Measurements from ENCODE around the gene ZNF219. TPM values are rescaled to one million over a fixed set of nuclear protein-coding genes. Genes with fewer than 3 reads are reported as not detected.

The ZNF219 gene
- total and polyA plus RNA-seq, 10 donors, result 5.5 to 26.7 (median 12.1) TPM

GRCh38 chr14:21105095-21105494 lies 6.6 kb upstream of the ZNF219 start:
- Histone ChIP-seq H3K4me3 (peak overlapping the region in 2 of 8 donors; percentile 67 to 86), H3K9me3 (no peaks in the 10 kb centered on the region), H3K27ac (peak overlapping the region in 6 of 8 donors; percentile 95 to 98 (median 97)), H3K27me3 (replicated peaks in 1 of 7) (no peaks in the 10 kb centered on the region), H3K4me1 (peaks cover 24 to 48% (median 37%) of the 10 kb centered on the region in 6 donors), H3K36me3 (no peaks in the 10 kb centered on the region)
- intact Hi-C loops (cut with DNase I; ENCODE audit: low total_unique reads), result no loop called here
- DNase-seq, result no peak
- TF ChIP-seq, protein P1, sequence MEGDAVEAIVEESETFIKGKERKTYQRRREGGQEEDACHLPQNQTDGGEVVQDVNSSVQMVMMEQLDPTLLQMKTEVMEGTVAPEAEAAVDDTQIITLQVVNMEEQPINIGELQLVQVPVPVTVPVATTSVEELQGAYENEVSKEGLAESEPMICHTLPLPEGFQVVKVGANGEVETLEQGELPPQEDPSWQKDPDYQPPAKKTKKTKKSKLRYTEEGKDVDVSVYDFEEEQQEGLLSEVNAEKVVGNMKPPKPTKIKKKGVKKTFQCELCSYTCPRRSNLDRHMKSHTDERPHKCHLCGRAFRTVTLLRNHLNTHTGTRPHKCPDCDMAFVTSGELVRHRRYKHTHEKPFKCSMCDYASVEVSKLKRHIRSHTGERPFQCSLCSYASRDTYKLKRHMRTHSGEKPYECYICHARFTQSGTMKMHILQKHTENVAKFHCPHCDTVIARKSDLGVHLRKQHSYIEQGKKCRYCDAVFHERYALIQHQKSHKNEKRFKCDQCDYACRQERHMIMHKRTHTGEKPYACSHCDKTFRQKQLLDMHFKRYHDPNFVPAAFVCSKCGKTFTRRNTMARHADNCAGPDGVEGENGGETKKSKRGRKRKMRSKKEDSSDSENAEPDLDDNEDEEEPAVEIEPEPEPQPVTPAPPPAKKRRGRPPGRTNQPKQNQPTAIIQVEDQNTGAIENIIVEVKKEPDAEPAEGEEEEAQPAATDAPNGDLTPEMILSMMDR (IDR thresholded peaks at IDR 0.05 in 8 of 11, conservative IDR thresholded peaks at IDR 0.05 in 3 of 11), result no peak
- TF ChIP-seq POLR2A (IDR thresholded peaks at IDR 0.05) (no peak), POLR2AphosphoS5 (IDR thresholded peaks at IDR 0.05) (no peak)
- WGBS, 5 donors, result 78 to 84% (median 81%) methylated on average over 8 of the region's 8 CpGs

DNA sequence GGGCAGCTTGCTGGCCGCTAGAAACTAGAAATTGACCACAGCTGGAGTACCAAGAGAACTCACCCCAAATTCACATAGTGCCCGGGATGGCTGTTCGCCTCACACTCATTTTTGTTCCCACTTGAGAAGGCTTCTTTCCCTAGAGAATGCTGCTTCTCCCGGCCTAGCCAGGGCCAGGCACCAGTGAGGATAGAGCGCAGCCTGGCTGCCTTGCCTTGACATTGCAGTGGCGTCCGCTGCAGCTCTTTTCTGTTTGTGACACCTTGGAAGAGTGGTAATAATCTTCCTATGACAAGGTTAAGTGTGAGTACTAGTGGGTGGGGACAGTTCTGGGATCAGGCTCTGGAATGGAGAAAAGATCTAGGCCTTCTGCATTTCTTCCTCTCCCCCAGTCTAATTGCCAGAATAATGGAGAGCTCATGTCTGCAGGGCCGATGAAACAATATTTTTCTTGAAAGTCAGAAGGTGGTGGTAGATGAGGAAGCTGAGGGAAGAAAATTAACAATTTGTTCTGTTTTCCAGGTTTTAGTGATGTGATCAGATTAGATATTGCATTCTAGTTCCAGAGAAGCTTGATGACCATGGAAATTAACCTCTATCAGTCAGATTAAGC lies 6.1 kb upstream of the ZNF219 start:
- no peak for TF ChIP-seq POLR2A (IDR thresholded peaks at IDR 0.05)
- TF ChIP-seq, protein P1 (IDR thresholded peaks at IDR 0.05 in 8 of 11, conservative IDR thresholded peaks at IDR 0.05 in 3 of 11), result peak; percentile 88 to 96 (median 92)
- Histone ChIP-seq H3K9me3 (no peaks in the 10 kb centered on the region), H3K27ac (peak overlapping the region; percentile 94 to 100 (median 97)), H3K4me1 (peaks cover 25 to 52% (median 39%) of the 10 kb centered on the region in 6 donors), H3K36me3 (no peaks in the 10 kb centered on the region), H3K4me3 (peak overlapping the region; percentile 58 to 86 (median 70)), H3K27me3 (replicated peaks in 1 of 7) (no peaks in the 10 kb centered on the region)
- peak; percentile 93 for DNase-seq
- WGBS, 5 donors, result 7 to 8% (median 7%) methylated on average over 8 of the region's 8 CpGs
- intact Hi-C loops (cut with DNase I; ENCODE audit: low total_unique reads), result no loop called here

DNA sequence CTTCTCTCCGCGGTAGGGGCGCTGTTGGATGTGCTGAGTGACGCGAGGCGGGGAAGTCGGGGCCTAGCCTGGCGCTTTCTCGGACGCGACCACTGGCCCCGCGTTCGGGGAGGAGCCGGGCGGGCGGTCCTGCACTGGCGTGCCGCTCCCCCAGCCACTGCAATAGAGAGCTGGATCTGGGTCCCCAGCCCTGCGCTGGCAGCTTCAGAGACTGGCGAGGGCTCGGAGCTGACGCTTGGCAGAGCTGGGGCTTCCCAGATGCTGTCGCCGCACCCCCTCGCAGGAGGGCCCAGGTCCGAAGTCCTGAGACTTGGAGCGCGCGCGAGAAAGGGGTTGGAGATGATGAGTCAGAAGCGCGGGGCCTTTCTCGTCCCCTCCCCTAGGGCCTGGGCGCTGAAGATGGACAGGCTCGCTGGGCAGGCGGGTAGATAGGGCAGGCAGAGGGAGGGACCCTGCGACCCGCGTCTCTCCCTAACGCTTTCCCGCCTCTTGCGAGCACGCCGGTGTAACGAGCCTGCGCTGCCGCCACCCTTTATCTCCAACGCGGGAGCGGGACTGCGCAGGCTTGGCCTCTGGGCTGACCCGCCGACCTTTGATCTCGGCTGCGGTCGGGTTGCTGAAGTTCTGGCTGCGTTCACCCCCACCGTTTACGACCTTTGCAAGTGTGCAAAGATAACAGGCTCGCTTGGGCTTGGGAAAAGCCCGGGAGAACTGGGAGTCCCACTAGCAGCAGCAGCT lies 5.4 kb upstream of the ZNF219 start:
- H3K9me3 ChIP-seq, result no peaks in the 10 kb centered on the region
- TF ChIP-seq POLR2AphosphoS5 (IDR thresholded peaks at IDR 0.05) (peak; percentile 96 to 98 (median 96)), POLR2A (IDR thresholded peaks at IDR 0.05) (peak; percentile 36 to 59 (median 40))
- TF ChIP-seq, protein P1 (IDR thresholded peaks at IDR 0.05 in 8 of 11, conservative IDR thresholded peaks at IDR 0.05 in 3 of 11), result peak; percentile 83 to 95 (median 92)
- H3K27me3 ChIP-seq (replicated peaks in 1 of 7), result peaks cover 0 to 6% (median 0%) of the 10 kb centered on the region in 7 donors
- H3K36me3 ChIP-seq, result no peaks in the 10 kb centered on the region
- peak overlapping the region; percentile 58 to 86 (median 70) for H3K4me3 ChIP-seq
- H3K4me1 ChIP-seq, result peaks cover 31 to 59% (median 46%) of the 10 kb centered on the region in 6 donors
- peak; percentile 99 for DNase-seq
- H3K27ac ChIP-seq, result peak overlapping the region; percentile 94 to 100 (median 97)
- intact Hi-C loops (cut with DNase I; ENCODE audit: low total_unique reads), result no loop called here
- WGBS, 5 donors, result 0% methylated on average over 22 to 62 of the region's 62 CpGs

DNA sequence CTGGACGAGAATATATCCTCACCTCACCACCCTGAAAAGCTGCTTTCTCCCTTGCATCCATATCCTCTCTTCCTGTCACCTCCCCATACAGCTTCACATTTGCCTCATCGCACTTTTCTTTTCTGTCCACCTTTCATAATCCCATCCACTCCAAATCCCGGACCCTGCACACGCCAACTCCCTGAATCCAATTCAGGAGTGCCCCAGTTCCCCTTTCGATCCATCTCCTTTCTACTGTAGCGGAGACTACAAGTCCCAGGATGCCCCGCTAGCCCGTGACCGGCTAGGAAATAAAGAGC lies 4.9 kb upstream of the ZNF219 start:
- intact Hi-C loops (cut with DNase I; ENCODE audit: low total_unique reads), result no loop called here

More for the DNA sequence above, 4.9 kb upstream of the ZNF219 start:
- 0 to 1% (median 1%) methylated on average over 9 of the region's 9 CpGs for WGBS, 5 donors
- TF ChIP-seq POLR2AphosphoS5 (IDR thresholded peaks at IDR 0.05), result no peak
- TF ChIP-seq, protein P1 (IDR thresholded peaks at IDR 0.05 in 8 of 11, conservative IDR thresholded peaks at IDR 0.05 in 3 of 11), result no peak
- no peak for TF ChIP-seq POLR2A (IDR thresholded peaks at IDR 0.05)
- H3K4me3 ChIP-seq, result peak overlapping the region; percentile 58 to 86 (median 70)
- no peak for DNase-seq
- peak overlapping the region; percentile 94 to 100 (median 97) for H3K27ac ChIP-seq
- H3K27me3 ChIP-seq (replicated peaks in 1 of 7), result peaks cover 0 to 11% (median 0%) of the 10 kb centered on the region in 7 donors
- no peaks in the 10 kb centered on the region for H3K9me3 ChIP-seq
- H3K36me3 ChIP-seq, result no peaks in the 10 kb centered on the region
- peaks cover 33 to 64% (median 48%) of the 10 kb centered on the region in 6 donors for H3K4me1 ChIP-seq
